Testis (tissue), 2 donors: ENCODE measurements around the gene ZNF81.

Experiments
- CTCF ChIP-seq, 3 experiments: fragments of 450-650 bp in 2 of 3; fragments of 200-600 bp in 1 of 3; sonication (generic) in 1 of 3; IDR thresholded peaks; one replicate each; pipeline ENCODE4 v1.5.1; 2016 to 2019; ENCODE audit warnings: antibody characterized with exemption in 3 of 3, mild to moderate bottlenecking in 2 of 3, moderate library complexity in 1 of 3
- POLR2A ChIP-seq: fragments of 450-650 bp; IDR thresholded peaks from one replicate; pipeline ENCODE4 v1.6.1; 2017; ENCODE audit warnings: antibody characterized with exemption, mild to moderate bottlenecking, moderate library complexity

- TF ChIP-seq CTCF (IDR thresholded peaks at IDR 0.05) (peak; percentile 29 to 54 (median 39)), POLR2A (no peak)
Measured at GRCh38 chrX:47854474-47854873, 17.8 kb downstream of the ZNF81 start.
